ENCODE results near the gene ZNF70. TPM values are rescaled to one million over a fixed set of nuclear protein-coding genes. Genes with fewer than 3 reads are reported as not detected.
A peak's percentile ranks its signal among the peaks of the same experiment; 100 is the strongest.

Gene ZNF70
- total and polyA plus RNA-seq, 2 of the 13 experiments (the other 11 are each of a cell fraction or from before 2014, with no cell fraction given) = 0.62 to 3.6 TPM

GRCh38 chr22:23786752-23787599 is 36.1 kb upstream of the ZNF70 start, which contains the start of gene SMARCB1 (continued):
- TF ChIP-seq, protein P1, sequence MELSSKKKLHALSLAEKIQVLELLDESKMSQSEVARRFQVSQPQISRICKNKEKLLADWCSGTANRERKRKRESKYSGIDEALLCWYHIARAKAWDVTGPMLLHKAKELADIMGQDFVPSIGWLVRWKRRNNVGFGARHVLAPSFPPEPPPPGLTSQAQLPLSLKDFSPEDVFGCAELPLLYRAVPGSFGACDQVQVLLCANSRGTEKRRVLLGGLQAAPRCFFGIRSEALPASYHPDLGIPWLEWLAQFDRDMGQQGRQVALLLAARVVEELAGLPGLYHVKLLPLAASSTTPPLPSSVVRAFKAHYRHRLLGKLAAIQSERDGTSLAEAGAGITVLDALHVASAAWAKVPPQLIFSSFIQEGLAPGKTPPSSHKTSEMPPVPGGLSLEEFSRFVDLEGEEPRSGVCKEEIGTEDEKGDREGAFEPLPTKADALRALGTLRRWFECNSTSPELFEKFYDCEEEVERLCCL (CRISPR knock-in tag; IDR thresholded peaks at IDR 0.05; ENCODE audit: borderline replicate concordance) = no peak
- TF ChIP-seq MEF2D (CRISPR knock-in tag; IDR thresholded peaks at IDR 0.05) (no peak), KDM5B (CRISPR knock-in tag; IDR thresholded peaks at IDR 0.05; ENCODE audit: borderline replicate concordance) (peak; percentile 95), NCOR1 (IDR thresholded peaks at IDR 0.05; ENCODE audit: borderline replicate concordance, low read length) (peak; percentile 22; the same call in 1 of the 2 replicates), ZNF549 (CRISPR knock-in tag; IDR thresholded peaks at IDR 0.05) (no peak), PAXIP1 (CRISPR knock-in tag; conservative IDR thresholded peaks at IDR 0.05) (peak; percentile 45; the same call in 1 of the 2 replicates), ZNF556 (CRISPR knock-in tag; IDR thresholded peaks at IDR 0.05; ENCODE audit: borderline replicate concordance) (no peak)
- TF ChIP-seq, protein P2, sequence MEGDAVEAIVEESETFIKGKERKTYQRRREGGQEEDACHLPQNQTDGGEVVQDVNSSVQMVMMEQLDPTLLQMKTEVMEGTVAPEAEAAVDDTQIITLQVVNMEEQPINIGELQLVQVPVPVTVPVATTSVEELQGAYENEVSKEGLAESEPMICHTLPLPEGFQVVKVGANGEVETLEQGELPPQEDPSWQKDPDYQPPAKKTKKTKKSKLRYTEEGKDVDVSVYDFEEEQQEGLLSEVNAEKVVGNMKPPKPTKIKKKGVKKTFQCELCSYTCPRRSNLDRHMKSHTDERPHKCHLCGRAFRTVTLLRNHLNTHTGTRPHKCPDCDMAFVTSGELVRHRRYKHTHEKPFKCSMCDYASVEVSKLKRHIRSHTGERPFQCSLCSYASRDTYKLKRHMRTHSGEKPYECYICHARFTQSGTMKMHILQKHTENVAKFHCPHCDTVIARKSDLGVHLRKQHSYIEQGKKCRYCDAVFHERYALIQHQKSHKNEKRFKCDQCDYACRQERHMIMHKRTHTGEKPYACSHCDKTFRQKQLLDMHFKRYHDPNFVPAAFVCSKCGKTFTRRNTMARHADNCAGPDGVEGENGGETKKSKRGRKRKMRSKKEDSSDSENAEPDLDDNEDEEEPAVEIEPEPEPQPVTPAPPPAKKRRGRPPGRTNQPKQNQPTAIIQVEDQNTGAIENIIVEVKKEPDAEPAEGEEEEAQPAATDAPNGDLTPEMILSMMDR (CRISPR knock-in tag; IDR thresholded peaks at IDR 0.05) = no peak; the same call in 1 of the 2 replicates
- TF ChIP-seq, protein P3, sequence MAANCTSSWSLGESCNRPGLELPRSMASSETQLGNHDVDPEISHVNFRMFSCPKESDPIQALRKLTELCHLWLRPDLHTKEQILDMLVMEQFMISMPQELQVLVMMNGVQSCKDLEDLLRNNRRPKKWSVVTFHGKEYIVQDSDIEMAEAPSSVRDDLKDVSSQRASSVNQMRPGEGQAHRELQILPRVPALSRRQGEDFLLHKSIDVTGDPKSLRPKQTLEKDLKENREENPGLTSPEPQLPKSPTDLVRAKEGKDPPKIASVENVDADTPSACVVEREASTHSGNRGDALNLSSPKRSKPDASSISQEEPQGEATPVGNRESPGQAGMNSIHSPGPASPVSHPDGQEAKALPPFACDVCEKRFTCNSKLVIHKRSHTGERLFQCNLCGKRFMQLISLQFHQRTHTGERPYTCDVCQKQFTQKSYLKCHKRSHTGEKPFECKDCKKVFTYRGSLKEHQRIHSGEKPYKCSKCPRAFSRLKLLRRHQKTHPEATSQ (CRISPR knock-in tag; IDR thresholded peaks at IDR 0.05; ENCODE audit: borderline replicate concordance) = no peak
- TF ChIP-seq, protein P4, sequence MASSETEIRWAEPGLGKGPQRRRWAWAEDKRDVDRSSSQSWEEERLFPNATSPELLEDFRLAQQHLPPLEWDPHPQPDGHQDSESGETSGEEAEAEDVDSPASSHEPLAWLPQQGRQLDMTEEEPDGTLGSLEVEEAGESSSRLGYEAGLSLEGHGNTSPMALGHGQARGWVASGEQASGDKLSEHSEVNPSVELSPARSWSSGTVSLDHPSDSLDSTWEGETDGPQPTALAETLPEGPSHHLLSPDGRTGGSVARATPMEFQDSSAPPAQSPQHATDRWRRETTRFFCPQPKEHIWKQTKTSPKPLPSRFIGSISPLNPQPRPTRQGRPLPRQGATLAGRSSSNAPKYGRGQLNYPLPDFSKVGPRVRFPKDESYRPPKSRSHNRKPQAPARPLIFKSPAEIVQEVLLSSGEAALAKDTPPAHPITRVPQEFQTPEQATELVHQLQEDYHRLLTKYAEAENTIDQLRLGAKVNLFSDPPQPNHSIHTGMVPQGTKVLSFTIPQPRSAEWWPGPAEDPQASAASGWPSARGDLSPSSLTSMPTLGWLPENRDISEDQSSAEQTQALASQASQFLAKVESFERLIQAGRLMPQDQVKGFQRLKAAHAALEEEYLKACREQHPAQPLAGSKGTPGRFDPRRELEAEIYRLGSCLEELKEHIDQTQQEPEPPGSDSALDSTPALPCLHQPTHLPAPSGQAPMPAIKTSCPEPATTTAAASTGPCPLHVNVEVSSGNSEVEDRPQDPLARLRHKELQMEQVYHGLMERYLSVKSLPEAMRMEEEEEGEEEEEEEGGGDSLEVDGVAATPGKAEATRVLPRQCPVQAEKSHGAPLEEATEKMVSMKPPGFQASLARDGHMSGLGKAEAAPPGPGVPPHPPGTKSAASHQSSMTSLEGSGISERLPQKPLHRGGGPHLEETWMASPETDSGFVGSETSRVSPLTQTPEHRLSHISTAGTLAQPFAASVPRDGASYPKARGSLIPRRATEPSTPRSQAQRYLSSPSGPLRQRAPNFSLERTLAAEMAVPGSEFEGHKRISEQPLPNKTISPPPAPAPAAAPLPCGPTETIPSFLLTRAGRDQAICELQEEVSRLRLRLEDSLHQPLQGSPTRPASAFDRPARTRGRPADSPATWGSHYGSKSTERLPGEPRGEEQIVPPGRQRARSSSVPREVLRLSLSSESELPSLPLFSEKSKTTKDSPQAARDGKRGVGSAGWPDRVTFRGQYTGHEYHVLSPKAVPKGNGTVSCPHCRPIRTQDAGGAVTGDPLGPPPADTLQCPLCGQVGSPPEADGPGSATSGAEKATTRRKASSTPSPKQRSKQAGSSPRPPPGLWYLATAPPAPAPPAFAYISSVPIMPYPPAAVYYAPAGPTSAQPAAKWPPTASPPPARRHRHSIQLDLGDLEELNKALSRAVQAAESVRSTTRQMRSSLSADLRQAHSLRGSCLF (CRISPR knock-in tag; IDR thresholded peaks at IDR 0.05; ENCODE audit: borderline replicate concordance) = no peak
- TF ChIP-seq, protein P5, sequence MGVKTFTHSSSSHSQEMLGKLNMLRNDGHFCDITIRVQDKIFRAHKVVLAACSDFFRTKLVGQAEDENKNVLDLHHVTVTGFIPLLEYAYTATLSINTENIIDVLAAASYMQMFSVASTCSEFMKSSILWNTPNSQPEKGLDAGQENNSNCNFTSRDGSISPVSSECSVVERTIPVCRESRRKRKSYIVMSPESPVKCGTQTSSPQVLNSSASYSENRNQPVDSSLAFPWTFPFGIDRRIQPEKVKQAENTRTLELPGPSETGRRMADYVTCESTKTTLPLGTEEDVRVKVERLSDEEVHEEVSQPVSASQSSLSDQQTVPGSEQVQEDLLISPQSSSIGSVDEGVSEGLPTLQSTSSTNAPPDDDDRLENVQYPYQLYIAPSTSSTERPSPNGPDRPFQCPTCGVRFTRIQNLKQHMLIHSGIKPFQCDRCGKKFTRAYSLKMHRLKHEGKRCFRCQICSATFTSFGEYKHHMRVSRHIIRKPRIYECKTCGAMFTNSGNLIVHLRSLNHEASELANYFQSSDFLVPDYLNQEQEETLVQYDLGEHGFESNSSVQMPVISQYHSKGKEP (CRISPR knock-in tag; IDR thresholded peaks at IDR 0.05) = no peak
